Measurements from ENCODE around the gene CACNG4. TPM values are rescaled to one million over a fixed set of nuclear protein-coding genes. Genes with fewer than 3 reads are reported as not detected.

CACNG4 gene
- total RNA-seq, 6 experiments from 2014 or later, result not detected

- no peak overlapping the region for H3K4me3 Mint-ChIP-seq
- peaks cover 6% of the 10 kb centered on the region for H3K27me3 Mint-ChIP-seq (ENCODE audit: insufficient read depth)
- peaks cover 7% of the 10 kb centered on the region for H3K4me1 Mint-ChIP-seq (ENCODE audit: low read depth)
- no peaks in the 10 kb centered on the region for H3K9me3 Mint-ChIP-seq
- H3K27ac Mint-ChIP-seq, result no peak overlapping the region
- H3K36me3 Mint-ChIP-seq (ENCODE audit: low read depth), result peaks cover 12% of the 10 kb centered on the region
- no peak for DNase-seq
- TF ChIP-seq CTCF (IDR thresholded peaks at IDR 0.05), result no peak
Observed at GRCh38 chr17:67067571-67068482, 103.3 kb downstream of the CACNG4 start.

- Mint-ChIP-seq H3K36me3 (ENCODE audit: low read depth) (peaks cover 22% of the 10 kb centered on the region), H3K27ac (no peak overlapping the region), H3K27me3 (ENCODE audit: insufficient read depth) (peaks cover 6% of the 10 kb centered on the region), H3K9me3 (no peaks in the 10 kb centered on the region), H3K4me3 (no peak overlapping the region), H3K4me1 (ENCODE audit: low read depth) (no peaks in the 10 kb centered on the region)
- no peak for DNase-seq
- TF ChIP-seq CTCF (IDR thresholded peaks at IDR 0.05), result no peak
Observed at GRCh38 chr17:67068999-67069398, 104.5 kb downstream of the CACNG4 start.

- no peak overlapping the region for H3K4me3 Mint-ChIP-seq
- peaks cover 6% of the 10 kb centered on the region for H3K27me3 Mint-ChIP-seq (ENCODE audit: insufficient read depth)
- no peak for DNase-seq
- TF ChIP-seq CTCF (IDR thresholded peaks at IDR 0.05), result no peak
- H3K9me3 Mint-ChIP-seq, result no peaks in the 10 kb centered on the region
- no peak overlapping the region for H3K27ac Mint-ChIP-seq
- peaks cover 22% of the 10 kb centered on the region for H3K36me3 Mint-ChIP-seq (ENCODE audit: low read depth)
- no peaks in the 10 kb centered on the region for H3K4me1 Mint-ChIP-seq (ENCODE audit: low read depth)
Observed at GRCh38 chr17:67069603-67070136, 105.2 kb downstream of the CACNG4 start.

GRCh38 chr17:67071595-67071994, 107.1 kb downstream of the CACNG4 start:
- no peak for TF ChIP-seq CTCF (IDR thresholded peaks at IDR 0.05)
- Mint-ChIP-seq H3K4me3 (no peak overlapping the region), H3K36me3 (ENCODE audit: low read depth) (peaks cover 22% of the 10 kb centered on the region), H3K9me3 (no peaks in the 10 kb centered on the region), H3K27me3 (ENCODE audit: insufficient read depth) (peaks cover 6% of the 10 kb centered on the region), H3K4me1 (ENCODE audit: low read depth) (no peaks in the 10 kb centered on the region), H3K27ac (no peak overlapping the region)
- DNase-seq, result no peak

GRCh38 chr17:67072885-67073284, 108.4 kb downstream of the CACNG4 start:
- Mint-ChIP-seq H3K27me3 (ENCODE audit: insufficient read depth) (peaks cover 2% of the 10 kb centered on the region), H3K4me1 (ENCODE audit: low read depth) (no peaks in the 10 kb centered on the region), H3K9me3 (no peaks in the 10 kb centered on the region), H3K36me3 (ENCODE audit: low read depth) (peaks cover 22% of the 10 kb centered on the region), H3K4me3 (no peak overlapping the region), H3K27ac (no peak overlapping the region)
- no peak for TF ChIP-seq CTCF (IDR thresholded peaks at IDR 0.05)
- no peak for DNase-seq

Measured in HFFc6 (cell line).